Measurements from ENCODE around the gene NKD1. TPM values are rescaled to one million over a fixed set of nuclear protein-coding genes. Genes with fewer than 3 reads are reported as not detected.

NKD1 gene
- total RNA-seq, 1 donor from 2014 or later: 54.7 TPM

DNA sequence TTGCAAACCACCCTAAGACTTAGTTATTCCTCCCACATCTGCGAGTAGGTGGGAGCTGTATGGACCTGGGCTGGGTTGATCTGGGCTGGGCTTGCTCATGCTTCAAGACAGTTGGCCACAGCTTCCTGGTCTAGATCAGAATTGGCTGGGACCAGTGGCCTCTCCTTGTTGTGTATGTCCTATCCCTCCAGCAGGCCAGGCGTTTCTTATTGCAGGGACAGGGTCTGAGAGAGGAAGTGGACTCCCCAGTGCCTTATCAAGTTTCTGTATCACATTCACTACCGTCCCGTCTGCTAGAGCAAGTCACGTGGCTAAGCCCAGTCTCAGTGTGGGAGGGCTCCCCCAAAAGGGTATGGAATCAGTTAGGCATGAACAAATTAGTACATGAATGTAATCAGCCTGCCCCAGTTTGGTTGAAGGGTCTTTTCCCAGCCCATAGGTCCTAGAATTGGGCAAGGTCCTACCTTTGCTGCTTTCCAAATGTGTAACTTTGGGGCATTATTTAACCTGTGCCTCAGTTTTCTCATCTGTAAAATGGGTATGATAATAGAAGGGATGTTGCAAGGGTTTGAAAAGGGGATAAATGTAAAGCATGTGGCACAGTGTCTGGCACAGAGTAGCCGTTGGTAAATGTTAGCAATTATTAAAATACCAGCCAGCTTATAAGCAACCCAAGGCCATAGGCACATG, 36.0 kb downstream of the NKD1 start:
- no peak overlapping the region for H3K27ac Mint-ChIP-seq (ENCODE audit: unreplicated experiment)
- no peak overlapping the region for H3K4me3 Mint-ChIP-seq
- peaks cover 9% of the 10 kb centered on the region for H3K4me1 Mint-ChIP-seq
- no peaks in the 10 kb centered on the region for H3K9me3 Mint-ChIP-seq
- H3K36me3 Mint-ChIP-seq (ENCODE audit: low read depth): peaks cover 9% of the 10 kb centered on the region
- no peaks in the 10 kb centered on the region for H3K27me3 Mint-ChIP-seq (ENCODE audit: low read depth)
- TF ChIP-seq, protein P1, sequence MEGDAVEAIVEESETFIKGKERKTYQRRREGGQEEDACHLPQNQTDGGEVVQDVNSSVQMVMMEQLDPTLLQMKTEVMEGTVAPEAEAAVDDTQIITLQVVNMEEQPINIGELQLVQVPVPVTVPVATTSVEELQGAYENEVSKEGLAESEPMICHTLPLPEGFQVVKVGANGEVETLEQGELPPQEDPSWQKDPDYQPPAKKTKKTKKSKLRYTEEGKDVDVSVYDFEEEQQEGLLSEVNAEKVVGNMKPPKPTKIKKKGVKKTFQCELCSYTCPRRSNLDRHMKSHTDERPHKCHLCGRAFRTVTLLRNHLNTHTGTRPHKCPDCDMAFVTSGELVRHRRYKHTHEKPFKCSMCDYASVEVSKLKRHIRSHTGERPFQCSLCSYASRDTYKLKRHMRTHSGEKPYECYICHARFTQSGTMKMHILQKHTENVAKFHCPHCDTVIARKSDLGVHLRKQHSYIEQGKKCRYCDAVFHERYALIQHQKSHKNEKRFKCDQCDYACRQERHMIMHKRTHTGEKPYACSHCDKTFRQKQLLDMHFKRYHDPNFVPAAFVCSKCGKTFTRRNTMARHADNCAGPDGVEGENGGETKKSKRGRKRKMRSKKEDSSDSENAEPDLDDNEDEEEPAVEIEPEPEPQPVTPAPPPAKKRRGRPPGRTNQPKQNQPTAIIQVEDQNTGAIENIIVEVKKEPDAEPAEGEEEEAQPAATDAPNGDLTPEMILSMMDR (conservative IDR thresholded peaks at IDR 0.05): no peak
- DNase-seq (ENCODE audit: low read depth, low spot score): no peak

DNA sequence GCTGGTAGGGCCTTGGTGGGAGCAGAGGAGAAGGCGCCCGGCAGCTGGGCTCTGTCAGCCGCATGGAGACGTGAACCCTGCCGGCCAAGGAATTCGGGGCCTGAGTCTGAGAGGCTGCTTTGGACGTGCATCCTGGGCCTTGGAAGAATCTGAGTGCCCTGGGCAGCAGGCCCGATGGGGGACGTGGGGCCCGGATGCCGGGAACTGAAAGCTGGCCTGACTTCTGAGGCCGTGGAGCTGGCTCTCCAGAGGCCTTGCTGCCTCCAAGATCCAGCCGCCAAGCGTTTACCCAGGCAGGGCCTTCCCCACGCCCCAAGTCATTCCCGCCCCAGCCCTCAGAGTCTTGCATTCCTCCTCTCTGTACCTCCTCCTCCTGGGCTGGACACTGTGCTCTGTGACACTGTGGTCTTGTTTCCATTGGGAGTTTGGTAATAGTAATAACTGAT, 37.2 kb downstream of the NKD1 start:
- Mint-ChIP-seq H3K36me3 (ENCODE audit: low read depth) (peaks cover 5% of the 10 kb centered on the region), H3K27ac (ENCODE audit: unreplicated experiment) (no peak overlapping the region), H3K4me1 (peaks cover 9% of the 10 kb centered on the region), H3K27me3 (ENCODE audit: low read depth) (no peaks in the 10 kb centered on the region), H3K9me3 (no peaks in the 10 kb centered on the region), H3K4me3 (no peak overlapping the region)
- TF ChIP-seq, protein P1 (conservative IDR thresholded peaks at IDR 0.05): no peak
- no peak for DNase-seq (ENCODE audit: low read depth, low spot score)

DNA sequence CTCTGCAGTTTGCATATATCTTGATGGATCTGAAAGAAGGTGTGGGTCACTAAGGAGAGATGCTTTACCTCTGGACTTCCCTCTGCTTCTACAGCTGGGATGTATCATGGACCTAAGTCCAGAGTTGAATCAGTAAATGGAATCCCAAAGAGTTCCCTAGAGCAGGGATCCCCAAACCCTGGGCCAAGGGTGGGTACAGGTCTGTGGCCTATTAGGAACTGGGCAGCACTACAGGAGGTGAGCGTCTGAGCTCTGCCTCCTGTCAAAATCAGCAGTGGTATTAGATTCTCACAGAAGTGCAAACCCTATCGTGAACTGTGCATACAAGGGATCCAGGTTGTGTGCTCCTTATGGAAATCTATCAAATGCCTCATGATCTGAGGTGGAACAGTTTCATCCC, 39.3 kb downstream of the NKD1 start:
- no peaks in the 10 kb centered on the region for H3K27me3 Mint-ChIP-seq (ENCODE audit: low read depth)
- H3K9me3 Mint-ChIP-seq: no peaks in the 10 kb centered on the region
- H3K4me1 Mint-ChIP-seq: peaks cover 9% of the 10 kb centered on the region

DNA sequence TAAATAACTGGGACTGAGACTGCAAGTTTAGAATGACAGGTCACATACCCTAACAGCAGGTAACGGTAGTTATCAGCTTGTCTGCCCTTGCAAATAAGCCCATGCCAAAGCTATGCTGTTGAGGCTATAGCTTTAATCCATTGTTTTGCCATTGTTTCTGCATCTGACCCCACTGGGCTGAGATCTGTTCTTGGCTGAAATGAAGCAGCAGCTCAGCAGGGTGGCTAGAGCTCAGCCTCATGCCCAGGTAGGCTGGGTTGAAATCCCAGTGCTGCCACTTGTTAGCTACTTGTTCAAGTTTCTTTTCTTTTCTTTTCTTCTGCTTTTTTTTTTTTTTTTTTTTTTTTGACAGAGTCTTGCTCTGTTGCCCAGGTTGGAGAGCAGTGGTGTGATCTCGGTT, 40.1 kb downstream of the NKD1 start:
- Mint-ChIP-seq H3K4me3 (no peak overlapping the region), H3K4me1 (peaks cover 9% of the 10 kb centered on the region), H3K36me3 (ENCODE audit: low read depth) (peaks cover 5% of the 10 kb centered on the region), H3K27me3 (ENCODE audit: low read depth) (no peaks in the 10 kb centered on the region), H3K9me3 (no peaks in the 10 kb centered on the region), H3K27ac (ENCODE audit: unreplicated experiment) (no peak overlapping the region)
- TF ChIP-seq, protein P1 (conservative IDR thresholded peaks at IDR 0.05): no peak
- no peak for DNase-seq (ENCODE audit: low read depth, low spot score)

More for the DNA sequence above, 39.3 kb downstream of the NKD1 start:
- Mint-ChIP-seq H3K4me3 (no peak overlapping the region), H3K36me3 (ENCODE audit: low read depth) (peaks cover 5% of the 10 kb centered on the region), H3K27ac (ENCODE audit: unreplicated experiment) (no peak overlapping the region)
- TF ChIP-seq, protein P1 (conservative IDR thresholded peaks at IDR 0.05): no peak
- no peak for DNase-seq (ENCODE audit: low read depth, low spot score)

DNA sequence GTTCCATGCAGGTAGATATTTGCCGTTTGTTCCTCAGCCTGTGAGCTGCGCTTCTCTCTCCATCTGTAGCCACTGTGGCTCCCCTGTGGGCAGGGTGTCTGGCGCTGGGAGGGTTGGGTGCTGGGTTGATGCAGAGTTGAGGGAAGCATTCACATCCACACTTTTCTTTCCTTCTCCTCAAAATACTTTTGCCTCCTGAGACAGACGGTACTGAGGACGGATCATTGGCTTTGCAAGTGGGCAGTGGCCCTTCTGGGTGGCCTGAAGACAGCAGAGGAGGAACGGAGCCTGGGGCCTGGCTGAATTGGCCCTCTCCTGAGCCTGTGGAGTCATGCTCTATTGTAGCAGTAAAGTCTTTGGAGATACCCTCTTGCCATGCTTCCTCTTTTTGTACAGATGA, 43.0 kb downstream of the NKD1 start:
- Mint-ChIP-seq H3K27ac (ENCODE audit: unreplicated experiment) (no peak overlapping the region), H3K9me3 (no peaks in the 10 kb centered on the region), H3K36me3 (ENCODE audit: low read depth) (peaks cover 2% of the 10 kb centered on the region), H3K27me3 (ENCODE audit: low read depth) (no peaks in the 10 kb centered on the region), H3K4me3 (no peak overlapping the region), H3K4me1 (peaks cover 4% of the 10 kb centered on the region)
- DNase-seq (ENCODE audit: low read depth, low spot score): no peak
- TF ChIP-seq, protein P1 (conservative IDR thresholded peaks at IDR 0.05): no peak
